Hematopoietic multipotent progenitor cell treated with erythropoietin and hydrocortisone succinate and interleukin-3 and kit ligand, for 4 days (in vitro differentiated cells): ENCODE measurements around the gene R3HDM1.
"Not testable (repeated sequence)": the region's sequence is repeated elsewhere in the genome, so short reads cannot be mapped to it uniquely, and the experiment has no call there.

Experiments
- DNase-seq: peaks from one replicate; pipeline ENCODE4 v3.0.0-alpha.2; 2015

R3HDM1 gene

DNA sequence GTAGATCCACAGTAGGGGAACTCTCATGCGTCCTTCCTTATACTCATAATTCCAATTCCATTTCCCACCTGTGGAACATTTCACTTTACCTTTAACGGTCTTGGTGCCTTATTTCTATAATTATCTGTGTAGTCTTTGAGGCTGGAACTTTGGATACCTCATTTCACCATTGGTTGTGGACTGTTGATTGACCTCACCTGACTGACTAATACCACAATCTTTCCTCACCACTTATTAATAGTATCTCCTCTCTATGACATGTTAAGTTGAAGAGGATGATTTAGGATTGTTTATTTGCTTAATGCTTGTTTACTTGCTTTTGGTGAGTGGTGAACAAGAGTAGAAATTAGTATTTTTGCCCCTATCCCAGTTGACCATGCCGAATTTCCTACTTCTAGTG lies 50.0 kb downstream of the R3HDM1 start:
- DNase-seq, result no peak

DNA sequence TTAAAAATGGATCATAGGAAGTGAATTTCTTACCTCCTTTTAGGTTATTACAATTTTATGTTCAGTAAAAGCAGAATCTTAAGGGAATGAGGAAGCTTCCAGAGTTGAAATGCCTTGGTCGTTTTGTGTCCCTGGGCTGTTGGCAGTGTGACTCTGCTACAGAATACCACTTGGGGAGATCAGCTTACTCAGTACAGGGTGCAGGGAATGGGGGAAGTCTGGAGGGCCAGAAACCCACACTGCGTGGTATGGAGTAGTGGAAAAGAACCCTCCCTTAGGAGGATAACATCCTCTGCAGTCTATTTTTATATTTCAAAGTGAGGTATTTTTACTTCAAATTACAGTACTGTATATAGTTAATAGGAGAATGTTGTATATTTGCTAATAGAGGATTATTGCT lies 51.1 kb downstream of the R3HDM1 start:
- no peak for DNase-seq

DNA sequence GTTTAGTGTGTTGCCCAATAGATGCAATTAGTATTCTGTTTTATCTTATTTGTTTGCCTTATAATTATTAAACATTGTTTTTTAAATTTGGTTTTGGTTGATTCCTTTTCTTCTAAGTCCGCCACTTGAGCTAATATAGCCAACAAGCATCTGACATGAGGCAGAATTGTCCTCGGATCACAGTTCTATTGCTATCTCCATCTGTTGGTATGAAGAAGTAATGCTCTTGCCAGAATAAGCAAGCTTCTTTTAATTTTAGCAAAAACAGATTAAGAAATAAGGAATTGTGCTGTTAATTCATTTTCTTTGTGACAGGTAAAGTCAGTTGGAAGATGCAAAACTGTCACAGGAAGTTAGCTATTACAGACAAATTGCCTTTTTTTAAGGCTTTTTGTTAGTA lies 54.3 kb downstream of the R3HDM1 start:
- DNase-seq, result peak; percentile 43

DNA sequence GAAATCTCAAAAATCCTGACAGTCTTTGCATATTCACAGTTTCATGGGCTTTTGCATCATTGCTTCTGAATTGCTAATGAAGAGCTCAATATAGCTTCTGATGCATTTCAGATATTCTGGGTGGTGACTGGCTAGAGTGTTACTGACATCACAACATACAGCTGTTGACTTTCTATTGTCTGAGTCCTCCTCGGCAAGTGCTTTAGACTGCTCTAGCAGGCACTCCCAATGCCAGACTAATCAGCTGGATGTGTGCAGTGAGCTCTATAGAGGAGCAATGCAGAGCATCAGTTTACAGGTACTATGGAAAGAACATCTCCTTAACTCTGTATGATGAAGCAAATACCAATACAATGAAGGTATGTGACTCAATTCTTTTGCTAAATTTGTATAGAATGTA lies 54.9 kb downstream of the R3HDM1 start:
- DNase-seq, result no peak

DNA sequence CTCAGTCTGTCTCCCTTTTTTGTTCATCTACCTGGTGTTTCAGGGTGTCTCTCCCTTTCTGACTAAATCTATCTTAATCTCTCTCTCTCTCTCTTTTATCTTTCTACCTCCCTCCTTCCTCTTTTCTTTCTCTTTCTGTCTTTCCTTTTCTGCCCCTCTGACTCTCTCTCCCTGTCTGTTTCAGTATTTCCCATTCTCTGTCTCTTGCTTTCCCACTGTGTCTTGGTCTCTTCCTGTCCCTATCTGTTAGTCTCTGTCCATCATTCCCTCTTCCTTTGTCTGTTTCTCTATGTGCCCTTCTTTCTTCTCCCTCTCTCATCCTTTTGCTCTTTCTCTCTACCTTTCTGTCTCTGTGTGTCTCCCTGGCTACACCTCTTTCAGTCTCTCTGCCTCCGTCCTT lies 56.7 kb downstream of the R3HDM1 start:
- no peak for DNase-seq

DNA sequence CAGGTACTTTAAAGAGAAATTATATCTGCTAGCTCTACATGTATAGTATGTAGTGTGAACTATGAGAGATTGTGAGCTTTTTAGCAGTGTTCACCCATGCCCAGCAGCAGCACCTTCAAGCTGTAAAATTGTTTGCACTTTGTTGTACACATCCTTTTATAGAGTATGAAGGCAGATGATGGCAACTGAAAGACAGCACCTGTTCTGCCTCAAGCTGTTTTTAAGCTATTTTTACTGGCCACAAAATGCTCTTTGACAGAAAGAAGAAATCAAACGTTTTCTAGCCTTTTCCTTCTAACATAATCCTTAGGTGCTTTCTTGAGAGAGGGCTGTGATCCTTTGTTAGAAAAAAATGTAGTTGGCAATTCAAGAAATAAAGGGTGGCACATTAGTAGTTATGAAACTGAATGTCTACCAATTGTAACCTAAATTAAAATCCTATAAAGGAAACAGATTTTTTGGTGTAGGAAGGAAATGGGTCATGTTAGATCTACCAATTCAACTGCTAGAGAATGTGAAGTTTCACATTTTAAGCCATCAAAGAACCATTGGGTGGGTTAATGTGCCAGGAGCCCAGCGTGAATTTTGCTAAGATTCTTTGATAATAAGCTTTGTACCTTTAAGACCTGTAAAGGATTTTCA lies 59.5 kb downstream of the R3HDM1 start:
- DNase-seq, result no peak

DNA sequence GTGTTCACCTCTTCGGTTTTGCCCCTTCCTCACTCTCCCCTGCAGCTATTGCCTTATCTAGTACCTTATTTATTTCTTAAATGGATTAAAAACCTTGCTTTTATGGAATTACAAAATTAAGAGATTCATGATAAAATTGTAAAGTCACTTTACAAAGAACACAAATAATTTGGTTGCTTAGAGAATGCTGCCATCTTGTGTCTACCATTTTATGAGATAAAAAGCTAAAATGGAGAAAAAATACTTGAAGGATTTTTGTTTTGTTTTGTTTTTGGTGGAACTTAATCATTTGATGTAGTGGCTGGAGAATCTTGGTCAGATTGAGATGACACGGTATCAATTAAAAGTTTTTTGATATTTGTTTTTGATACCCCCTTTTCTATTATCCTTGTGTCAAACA lies 69.6 kb downstream of the R3HDM1 start:
- peak; percentile 45 for DNase-seq

DNA sequence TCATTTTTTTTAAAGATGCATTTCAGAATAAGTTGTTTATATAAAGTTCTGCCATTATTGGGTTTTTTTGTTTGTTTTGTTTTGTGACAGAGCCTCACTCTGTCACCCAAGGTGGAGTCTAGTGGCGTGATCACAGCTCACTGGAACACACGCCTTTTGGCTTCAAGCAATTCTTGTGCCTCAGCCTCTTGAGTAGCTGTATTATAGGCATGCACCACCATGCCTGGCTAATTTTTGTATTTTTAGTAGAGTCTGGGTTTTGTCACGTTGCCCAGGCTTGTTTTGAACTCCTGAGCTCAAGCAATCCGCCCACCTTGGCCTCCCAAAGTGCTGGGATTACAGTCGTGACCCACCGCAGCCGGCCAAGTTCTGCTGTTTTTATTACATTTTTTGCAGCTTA lies 72.3 kb downstream of the R3HDM1 start:
- no peak for DNase-seq

DNA sequence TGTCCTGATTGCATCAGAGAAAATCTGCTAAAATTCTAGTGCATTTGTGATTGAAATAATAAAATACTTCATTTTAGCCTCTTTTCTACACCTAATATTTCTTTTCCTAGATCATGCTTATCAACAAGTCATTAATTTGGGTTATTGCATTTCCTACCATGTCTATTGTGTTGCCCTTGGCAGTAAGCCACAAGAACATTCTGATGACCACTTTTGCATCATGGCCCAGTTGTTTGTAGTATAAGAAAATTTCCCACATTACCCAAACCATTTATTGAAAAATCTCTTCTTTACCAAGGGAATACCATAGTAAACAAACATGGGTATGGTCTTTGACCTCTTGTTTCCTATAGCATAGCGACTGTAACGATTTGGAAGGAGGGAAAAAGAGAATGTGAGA lies 76.3 kb downstream of the R3HDM1 start:
- DNase-seq, result no peak

DNA sequence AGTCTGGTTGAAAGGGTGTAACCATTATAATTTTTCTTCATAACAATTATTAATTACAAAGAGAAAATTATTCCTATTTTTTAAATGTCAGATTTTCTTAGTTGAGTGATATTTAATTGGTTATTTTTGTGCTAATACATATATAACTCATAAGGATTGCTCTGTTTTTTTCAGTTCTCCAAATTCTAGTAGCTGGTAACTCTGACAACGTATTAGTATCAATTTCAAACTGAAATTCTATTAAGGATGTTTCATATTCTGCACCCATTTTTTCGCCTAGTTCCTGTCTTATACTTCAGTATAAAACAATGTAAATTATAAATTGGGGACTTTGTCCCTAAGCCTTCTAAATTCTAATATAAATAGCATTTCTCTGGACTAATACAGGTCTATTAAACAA lies 81.0 kb downstream of the R3HDM1 start:
- DNase-seq, result no peak

DNA sequence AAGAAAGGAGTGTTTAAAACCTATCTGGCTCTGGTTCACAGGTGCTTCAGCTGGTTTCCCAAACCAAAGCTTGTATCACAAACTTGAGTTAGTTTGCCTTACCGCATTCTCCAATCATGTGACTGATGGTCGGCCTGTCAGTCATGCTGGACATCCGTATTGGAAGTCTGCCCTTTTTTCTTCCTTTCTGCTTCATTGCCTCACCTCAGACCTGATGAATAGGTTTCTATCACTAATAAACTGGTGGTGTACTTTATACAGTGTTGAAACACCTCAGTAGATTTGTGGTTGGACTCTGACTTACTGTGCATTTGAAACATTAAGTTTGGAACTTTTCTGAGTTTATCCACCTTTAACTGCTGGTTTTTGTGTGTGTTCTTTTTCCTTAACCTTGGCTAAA lies 84.1 kb downstream of the R3HDM1 start:
- DNase-seq, result no peak

DNA sequence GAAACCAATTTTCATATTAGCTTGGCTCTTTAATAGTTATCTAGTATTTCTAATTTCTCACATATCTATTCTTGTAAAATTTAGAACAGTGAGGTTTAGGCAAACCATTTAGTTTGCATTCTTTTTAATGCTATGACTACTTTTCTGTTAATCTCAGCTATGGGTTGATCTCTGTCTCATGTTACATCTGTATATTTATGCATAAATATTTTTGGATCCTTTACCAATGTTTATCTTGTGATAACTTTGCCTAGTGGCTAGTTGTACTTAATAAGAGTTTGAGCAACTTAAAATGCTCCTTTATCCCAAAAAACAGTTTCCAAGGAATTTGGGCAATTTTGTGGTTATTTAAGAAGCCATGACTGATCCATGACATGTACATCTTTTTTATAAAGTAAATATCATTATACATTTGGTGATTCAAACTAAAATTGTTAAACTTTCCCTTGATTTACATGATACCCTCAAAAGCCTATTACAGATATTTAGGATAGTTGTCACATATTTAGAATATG lies 86.3 kb downstream of the R3HDM1 start:
- no peak for DNase-seq

DNA sequence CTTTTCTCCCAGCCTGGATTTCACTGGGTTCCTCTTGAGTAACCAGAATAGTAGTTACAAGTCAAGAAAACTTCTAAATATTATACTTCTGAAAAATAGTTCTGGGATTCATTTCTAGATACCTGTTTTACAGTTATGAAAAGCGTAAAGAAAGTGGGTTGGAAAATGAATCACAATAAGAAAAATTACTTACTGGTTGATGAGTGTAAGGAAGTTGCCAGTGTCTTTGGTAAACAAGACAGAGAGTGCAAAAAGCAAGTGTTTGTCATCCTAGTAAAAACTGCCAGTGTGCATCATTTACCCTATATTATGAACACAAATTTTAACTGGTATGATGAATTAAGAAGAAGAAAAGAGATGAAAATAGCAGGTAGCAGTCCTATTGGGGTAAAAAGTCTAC lies 88.9 kb downstream of the R3HDM1 start:
- DNase-seq, result no peak

DNA sequence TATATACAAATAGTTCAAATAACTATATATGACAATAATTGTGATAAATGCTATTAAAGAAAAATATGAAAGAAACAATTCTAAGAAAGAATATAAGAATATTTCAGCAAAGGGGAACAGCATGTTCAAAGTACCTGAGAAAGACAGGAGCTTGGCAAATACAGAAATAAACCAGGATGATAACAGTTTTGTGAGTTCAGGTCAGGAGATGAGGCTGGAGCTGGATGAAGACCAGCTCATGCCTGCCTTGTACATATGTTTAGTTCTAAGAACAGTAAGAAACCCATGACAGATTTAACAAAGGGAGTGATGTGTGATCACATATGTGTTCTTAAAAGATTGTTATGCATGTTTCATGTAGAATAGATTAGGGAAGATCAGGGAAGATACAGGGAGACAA lies 98.2 kb downstream of the R3HDM1 start:
- DNase-seq, result no peak

DNA sequence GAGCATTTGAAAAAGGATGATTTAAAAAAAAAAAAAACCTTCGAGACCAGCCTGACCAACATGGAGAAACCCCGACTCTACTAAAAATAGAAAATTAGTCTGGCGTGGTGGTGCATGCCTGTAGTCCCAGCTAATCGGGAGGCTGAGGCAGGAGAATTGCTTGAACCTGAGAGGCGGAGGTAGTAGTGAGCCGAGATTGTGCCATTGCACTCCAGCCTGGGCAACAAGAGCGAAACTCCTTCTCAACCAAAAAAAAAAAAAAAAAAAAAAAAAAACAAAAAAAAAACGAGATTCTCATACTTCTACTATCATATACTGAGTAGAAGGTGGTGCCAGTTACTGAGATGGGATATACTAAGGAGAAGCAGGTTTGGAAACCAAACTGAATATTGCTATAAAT lies 98.8 kb downstream of the R3HDM1 start:
- DNase-seq, result not testable (repeated sequence)

DNA sequence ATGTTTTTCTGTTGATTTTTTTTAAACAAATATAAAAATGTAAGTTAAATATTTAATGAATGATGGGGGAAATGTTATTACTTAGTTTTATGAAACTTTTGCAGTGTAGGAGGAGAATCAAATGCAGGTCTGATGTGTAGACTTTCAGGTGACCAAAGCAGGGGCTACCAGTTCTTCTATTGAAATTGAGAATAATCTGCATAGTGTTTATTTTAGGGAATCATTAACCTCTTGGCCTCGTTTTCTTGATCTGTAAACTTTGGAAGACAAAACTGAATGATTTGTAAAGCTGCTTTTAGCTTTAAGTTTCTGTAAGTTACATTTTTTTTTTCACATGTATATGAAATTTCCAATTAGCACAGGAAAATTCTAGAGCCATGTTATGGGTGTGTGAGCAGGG lies 99.2 kb downstream of the R3HDM1 start:
- no peak for DNase-seq

DNA sequence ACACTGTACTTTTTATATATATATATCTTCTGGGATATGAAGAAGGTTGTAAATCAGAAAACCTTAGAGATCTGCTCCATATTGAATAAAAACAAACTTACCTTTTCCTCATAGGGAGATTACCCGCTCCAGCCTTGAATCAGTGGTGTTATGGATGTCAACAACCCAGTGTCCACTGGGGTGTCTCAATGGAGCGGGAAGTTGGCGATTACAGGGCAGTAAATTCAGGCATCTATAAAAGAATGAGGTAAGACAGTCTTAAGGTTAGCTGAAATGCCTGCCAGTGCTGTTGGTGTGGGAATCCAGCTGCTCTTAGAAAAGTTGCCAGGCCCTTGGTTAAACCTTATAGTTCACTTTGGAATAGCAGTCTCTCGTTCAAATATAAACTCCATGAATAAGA lies 102.3 kb downstream of the R3HDM1 start:
- no peak for DNase-seq

DNA sequence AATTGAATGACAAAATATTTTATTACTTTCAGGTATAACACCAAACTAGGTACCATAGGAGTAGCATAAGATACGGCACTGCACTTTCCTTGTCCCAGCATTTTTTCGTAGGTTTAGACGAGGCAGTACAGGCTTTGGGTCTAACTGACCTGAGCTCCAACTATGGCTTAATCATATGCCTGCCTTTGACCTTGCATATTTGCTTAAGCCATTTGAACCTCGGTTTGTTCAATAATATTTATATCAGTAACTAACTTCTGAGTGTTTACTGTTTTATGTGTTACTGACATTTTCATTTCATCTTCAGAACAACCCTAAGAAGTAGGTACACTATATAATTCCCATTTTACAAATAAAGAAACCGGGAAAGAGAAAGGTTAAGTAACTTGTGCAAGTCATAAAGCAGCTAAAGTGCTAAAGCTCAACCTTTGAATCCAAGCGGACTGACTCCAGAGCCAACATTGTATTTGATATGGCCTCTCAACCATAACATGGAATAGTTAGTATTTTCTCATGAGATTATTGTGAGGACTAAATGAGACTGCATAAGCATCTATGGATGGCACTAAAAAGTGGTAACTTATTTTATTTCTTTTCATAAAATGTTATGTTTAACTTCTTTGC lies 104.0 kb downstream of the R3HDM1 start:
- no peak for DNase-seq

DNA sequence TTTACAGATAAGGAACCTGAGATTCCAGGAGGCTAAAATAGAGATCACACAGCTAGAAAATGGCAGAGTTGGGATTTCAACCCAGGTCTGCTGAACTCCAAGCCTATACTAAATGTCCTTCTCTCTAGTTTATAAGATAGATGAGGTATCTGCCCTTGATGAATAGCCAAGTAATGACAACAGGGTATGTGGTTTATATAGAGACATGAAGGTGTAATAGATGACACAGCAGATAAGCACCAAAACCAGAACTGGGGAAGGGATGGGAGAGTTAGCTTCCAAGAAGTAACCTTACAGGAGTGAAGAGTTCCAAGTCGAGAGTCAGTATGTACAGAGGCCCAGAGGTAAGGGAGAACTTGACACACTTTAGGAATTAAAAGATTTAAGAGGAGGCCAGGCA lies 105.7 kb downstream of the R3HDM1 start:
- DNase-seq, result no peak

DNA sequence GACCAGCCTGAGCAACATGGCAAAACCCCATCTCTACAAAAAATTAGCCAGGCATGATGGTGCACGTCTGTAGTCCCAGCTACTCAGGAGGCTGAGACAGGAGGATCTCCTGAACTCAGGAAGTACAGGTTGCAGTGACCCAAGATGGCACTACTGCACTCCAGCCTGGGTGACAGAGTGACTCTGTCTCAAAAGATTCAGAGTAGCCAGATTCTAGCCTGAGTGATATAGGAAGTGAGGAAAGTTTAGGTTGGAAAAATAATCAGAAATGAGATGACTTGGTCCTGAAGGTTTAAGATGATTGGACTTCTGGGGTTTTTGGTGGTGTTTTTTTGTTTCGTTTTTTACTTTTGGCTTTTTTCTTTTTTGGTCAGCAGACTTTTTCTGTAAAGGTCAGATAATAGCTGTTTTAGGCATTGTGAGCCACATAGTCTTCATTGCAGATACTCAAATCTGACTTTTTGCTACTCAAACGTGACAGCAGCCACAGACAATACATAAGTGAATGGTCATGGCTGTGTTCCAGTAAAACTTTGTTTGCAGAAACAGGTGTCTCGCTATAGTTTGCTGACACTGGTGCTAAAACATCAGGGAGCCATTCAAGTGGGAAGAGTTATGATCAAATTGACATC lies 106.3 kb downstream of the R3HDM1 start:
- DNase-seq, result no peak

DNA sequence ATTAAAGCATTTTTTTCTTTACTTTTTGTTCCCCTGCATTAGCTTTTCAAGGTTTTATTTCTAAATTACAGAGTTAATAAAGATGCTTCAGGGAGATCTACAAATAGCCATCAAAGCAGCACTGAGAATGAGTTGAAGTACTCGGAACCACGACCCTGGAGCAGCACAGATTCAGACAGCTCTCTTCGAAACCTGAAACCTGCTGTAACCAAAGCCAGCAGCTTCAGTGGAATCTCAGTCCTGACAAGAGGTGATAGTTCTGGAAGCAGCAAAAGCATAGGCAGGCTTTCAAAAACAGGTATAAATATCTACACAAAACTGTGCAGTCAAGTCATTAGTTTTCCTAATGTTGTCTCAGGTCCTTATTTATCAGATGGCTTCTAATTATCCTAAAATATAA lies 107.5 kb downstream of the R3HDM1 start:
- no peak for DNase-seq

DNA sequence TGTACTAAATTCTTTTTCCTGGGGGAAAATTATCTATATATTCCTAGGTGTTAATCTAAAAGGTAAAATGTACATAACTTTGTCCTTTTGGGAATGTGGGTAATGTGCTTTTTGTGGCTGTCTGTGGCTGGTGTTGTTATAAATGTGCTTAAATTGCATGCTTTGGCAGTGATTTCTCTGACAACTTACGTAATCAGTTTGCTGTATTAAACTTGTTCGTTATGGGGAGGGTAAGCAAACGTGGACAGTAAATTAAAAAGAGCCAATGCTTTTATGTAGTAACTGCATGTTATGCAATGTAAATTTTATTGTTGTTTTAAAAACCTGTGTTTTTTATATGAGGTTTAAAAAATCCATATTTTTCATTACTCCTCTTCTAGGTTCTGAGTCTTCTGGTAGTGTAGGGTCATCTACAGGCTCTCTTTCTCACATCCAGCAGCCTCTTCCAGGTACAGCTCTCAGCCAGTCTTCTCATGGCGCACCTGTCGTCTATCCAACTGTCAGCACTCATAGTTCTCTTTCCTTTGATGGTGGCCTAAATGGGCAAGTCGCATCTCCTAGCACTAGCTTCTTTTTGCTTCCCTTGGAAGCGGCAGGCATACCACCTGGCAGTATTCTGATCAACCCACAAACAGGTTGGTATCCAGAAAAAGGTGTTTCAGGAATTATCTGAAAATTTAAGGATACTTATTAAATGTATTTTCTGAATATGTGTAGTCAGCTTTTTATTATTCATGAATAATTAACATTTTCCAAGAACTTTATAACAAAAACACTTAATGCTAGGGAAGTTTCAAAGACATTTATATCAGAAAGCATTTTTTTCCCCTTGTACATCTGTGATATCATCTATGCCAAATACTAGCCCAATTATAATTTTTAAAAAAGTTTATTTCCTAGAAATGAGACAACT lies 110.1 kb downstream of the R3HDM1 start:
- no peak for DNase-seq

DNA sequence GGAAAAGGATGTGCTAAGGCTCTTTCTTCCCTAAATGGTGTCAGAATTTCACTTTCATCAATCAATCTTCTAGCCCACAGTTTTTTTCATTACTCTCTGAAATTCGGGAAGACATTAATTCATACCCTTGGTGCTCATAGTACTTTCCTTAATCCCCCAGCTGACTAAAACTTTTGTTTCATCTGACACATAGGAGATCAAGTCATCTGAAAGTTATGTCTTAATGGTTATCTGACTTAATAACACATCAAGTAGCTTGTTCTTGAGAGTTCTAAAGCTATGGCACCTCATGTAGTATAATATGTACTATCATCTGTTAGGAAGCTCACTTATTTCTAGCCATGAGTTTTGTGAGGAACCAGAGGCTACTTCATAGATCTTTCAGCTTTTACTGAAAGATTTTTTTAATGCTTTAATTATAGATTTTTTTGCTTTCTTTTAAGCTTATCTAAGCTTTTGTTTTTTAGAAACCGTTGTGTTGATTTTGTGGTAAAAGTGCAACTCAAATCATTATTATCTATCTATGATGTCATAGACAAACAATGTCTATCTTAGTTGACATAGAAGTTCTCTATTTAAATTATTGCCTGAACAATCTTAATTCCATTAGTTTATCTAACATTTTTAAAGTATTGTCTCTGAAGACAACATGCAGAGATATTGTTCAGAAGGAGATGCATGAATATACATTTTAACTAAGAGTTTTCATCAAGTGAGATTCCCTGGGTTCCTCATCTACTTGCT lies 116.7 kb downstream of the R3HDM1 start:
- DNase-seq, result no peak
